Ascending aorta (tissue), 2 donors: Measurements from ENCODE around the gene MCRIP2. TPM values are rescaled to one million over a fixed set of nuclear protein-coding genes. Genes with fewer than 3 reads are reported as not detected.

ENCODE experiments used
- DNase-seq, 2 donors: peaks; one replicate each; pipeline ENCODE4 v3.0.0-alpha.2; 2019; ENCODE audit warnings: low spot score in 2 of 2
- H3K27ac ChIP-seq, 2 donors: fragments of 200-600 bp; sonication (generic); one replicate each; pipeline ENCODE4 v1.5.1; 2016 to 2017; ENCODE audit warnings: mild to moderate bottlenecking in 1 of 2
- H3K27me3 ChIP-seq: fragments of 200-600 bp; sonication (generic); one replicate; pipeline ENCODE4 v1.5.1; 2017
- H3K36me3 ChIP-seq, 2 donors: fragments of 200-600 bp; sonication (generic); one replicate each; pipeline ENCODE4 v1.5.1; 2016
- H3K4me1 ChIP-seq, 2 donors: fragments of 200-600 bp; sonication (generic); one replicate each; pipeline ENCODE4 v1.5.1; 2016 to 2017; ENCODE audit warnings: mild to moderate bottlenecking in 1 of 2
- H3K4me3 ChIP-seq, 2 donors: fragments of 200-600 bp; sonication (generic); one replicate each; pipeline ENCODE4 v1.5.1; 2016 to 2017; ENCODE audit warnings: mild to moderate bottlenecking in 1 of 2
- H3K9me3 ChIP-seq, 2 donors: fragments of 200-600 bp; sonication (generic); one replicate each; pipeline ENCODE4 v1.5.1; 2016
- CTCF ChIP-seq, 3 experiments: fragments of 200-600 bp in 2 of 3; fragments of 450-650 bp in 1 of 3; sonication (generic) in 2 of 3; IDR thresholded peaks; one replicate each; pipeline ENCODE4 v1.5.1; 2016 to 2019; ENCODE audit warnings: antibody characterized with exemption in 3 of 3, mild to moderate bottlenecking in 1 of 3, moderate library complexity in 1 of 3
- intact Hi-C: fragments of 100-400 bp; cut with DNase I; formaldehyde crosslinking; loops from one replicate; pipeline ENCODE4 v1.15.1; 2023
- total RNA-seq: library from RNA; depleted of rRNA; stranded (reverse); fragments of >200 nt; gene quantifications from one replicate; pipeline ENCODE4 v1.1.0, GENCODE V29; 2016

Gene MCRIP2
- total RNA-seq, 1 donor from 2014 or later = 92.9 TPM

GRCh38 chr16:670485-671352, 29.1 kb downstream of the MCRIP2 start:
- Histone ChIP-seq H3K27me3 (no peaks in the 10 kb centered on the region), H3K9me3 (no peaks in the 10 kb centered on the region), H3K27ac (no peak overlapping the region), H3K4me1 (peaks cover 0 to 17% of the 10 kb centered on the region in 2 donors), H3K4me3 (no peak overlapping the region), H3K36me3 (peaks cover 45% of the 10 kb centered on the region in 2 donors)
- intact Hi-C loops = no loop called here
- no peak for DNase-seq
- no peak for TF ChIP-seq CTCF (IDR thresholded peaks at IDR 0.05)

DNA sequence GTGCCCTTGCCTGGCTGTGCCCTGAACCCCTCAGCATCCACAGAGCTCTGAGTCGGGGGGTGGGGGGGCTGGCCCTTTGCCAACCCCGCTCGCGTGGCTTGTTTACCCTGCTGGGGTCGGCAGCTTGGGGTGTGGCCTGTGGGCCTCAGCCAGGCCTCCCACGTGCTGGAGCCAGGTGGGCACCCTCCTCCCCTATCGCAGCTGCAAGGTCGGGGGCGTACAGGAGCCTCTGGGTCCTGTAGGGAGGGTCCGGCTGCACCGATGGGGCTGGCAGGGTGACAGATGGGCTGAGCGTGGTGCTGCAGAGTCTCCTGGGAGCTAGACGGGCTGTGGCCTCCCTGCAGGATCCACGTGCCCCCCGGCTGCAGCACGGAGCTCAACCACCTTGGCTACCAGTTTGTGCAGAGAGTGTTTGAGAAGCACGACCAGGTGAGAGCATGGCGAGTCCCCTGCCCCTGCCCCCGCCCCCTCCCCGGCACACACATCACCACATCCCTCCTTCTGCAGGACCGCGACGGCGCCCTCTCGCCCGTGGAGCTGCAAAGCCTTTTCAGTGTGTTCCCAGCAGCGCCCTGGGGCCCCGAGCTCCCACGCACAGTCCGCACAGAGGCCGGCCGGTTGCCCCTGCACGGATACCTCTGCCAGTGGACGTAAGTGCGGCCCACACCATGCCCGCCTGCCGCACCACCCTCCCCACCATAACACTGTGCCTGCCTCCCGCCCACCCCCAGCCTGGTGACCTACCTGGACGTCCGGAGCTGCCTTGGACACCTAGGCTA, 29.9 kb downstream of the MCRIP2 start:
- peaks cover 45% of the 10 kb centered on the region in 2 donors for H3K36me3 ChIP-seq

DNA sequence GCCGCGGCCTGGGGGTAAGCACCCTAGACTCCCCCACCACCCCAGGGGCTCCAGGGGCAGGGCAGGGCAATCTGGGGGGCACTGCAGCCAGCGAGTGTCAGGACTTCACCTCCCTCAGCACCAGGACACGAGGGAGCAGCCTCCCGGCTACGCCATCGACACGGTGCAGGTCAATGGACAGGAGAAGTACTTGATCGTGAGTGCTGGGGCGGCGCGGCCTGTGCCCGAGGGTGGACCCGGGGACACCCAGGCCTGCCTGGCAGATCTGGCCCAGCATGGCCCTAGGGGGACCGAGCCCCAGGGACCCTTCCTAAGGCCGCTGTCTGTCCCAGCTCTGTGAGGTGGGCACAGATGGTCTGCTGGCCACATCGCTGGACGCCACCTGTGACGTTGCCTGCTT, 30.7 kb downstream of the MCRIP2 start:
- Histone ChIP-seq H3K9me3 (no peaks in the 10 kb centered on the region), H3K4me3 (no peak overlapping the region), H3K27me3 (no peaks in the 10 kb centered on the region), H3K4me1 (peaks cover 0 to 17% of the 10 kb centered on the region in 2 donors), H3K36me3 (peaks cover 45% of the 10 kb centered on the region in 2 donors), H3K27ac (no peak overlapping the region)
- no peak for TF ChIP-seq CTCF (IDR thresholded peaks at IDR 0.05)
- no peak for DNase-seq
- intact Hi-C loops = no loop called here

More for the DNA sequence above, 29.9 kb downstream of the MCRIP2 start:
- intact Hi-C loops = no loop called here
- peaks cover 0 to 20% of the 10 kb centered on the region in 2 donors for H3K4me1 ChIP-seq
- no peak overlapping the region for H3K4me3 ChIP-seq
- H3K9me3 ChIP-seq = no peaks in the 10 kb centered on the region
- no peak for DNase-seq
- H3K27me3 ChIP-seq = no peaks in the 10 kb centered on the region
- no peak for TF ChIP-seq CTCF (IDR thresholded peaks at IDR 0.05)
- H3K27ac ChIP-seq = no peak overlapping the region

- intact Hi-C loops = no loop called here
- no peak for DNase-seq
- no peak for TF ChIP-seq CTCF (IDR thresholded peaks at IDR 0.05)
- peaks cover 45% of the 10 kb centered on the region in 2 donors for H3K36me3 ChIP-seq
- no peak overlapping the region for H3K27ac ChIP-seq
- H3K4me1 ChIP-seq = peaks cover 0 to 15% of the 10 kb centered on the region in 2 donors
- H3K4me3 ChIP-seq = no peak overlapping the region
- H3K27me3 ChIP-seq = no peaks in the 10 kb centered on the region
- no peaks in the 10 kb centered on the region for H3K9me3 ChIP-seq
These were observed 31.2 kb downstream of the MCRIP2 start for GRCh38 chr16:672851-673250.

GRCh38 chr16:673399-673991, 31.9 kb downstream of the MCRIP2 start:
- Histone ChIP-seq H3K9me3 (no peaks in the 10 kb centered on the region), H3K36me3 (peaks cover 45% of the 10 kb centered on the region in 2 donors), H3K27ac (no peak overlapping the region), H3K4me1 (peaks cover 0 to 15% of the 10 kb centered on the region in 2 donors), H3K4me3 (no peak overlapping the region), H3K27me3 (no peaks in the 10 kb centered on the region)
- DNase-seq = no peak
- intact Hi-C loops = no loop called here
- TF ChIP-seq CTCF (IDR thresholded peaks at IDR 0.05) = no peak
